ENCODE measurements around the gene GLCCI1.
"Not testable (repeated sequence)": the region's sequence is repeated elsewhere in the genome, so short reads cannot be mapped to it uniquely, and the experiment has no call there.

Gene GLCCI1

DNA sequence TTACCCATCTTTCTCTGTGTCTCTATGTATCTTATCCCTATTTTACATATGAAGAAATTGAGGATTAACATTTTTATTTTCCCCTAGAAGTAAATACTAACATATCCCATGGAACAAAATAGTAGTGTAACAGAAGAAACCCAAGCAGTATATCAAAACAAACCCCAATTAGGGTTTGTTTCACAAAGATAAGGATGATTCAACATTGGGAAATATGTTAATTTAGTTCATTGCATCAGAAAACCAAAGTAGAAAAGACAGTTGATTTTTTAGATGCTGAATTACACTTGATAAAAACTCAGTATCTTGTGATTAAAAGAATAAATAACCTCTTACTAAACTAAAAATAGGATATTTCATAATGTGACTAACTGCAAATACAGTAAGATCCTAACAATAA is 87.8 kb downstream of the GLCCI1 start:
- no peak for DNase-seq

DNA sequence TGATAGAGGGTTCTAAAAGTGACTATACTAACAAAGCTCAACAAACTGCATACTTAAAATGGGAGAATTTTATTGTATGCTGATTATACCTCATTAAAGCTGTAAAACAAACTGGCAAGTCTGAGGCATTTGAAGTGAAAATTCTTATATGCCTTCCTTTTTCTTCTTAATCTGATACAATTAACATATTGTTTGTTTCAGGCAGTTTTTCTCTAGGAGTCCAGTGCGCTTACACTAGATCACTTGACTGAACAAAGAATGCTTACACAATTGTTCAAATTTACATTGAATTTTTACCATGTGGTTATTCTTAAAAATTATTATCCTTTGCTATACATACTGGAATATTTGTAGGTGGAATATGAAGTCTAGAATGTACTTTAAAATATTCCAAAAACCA is 89.0 kb downstream of the GLCCI1 start:
- DNase-seq, result no peak

DNA sequence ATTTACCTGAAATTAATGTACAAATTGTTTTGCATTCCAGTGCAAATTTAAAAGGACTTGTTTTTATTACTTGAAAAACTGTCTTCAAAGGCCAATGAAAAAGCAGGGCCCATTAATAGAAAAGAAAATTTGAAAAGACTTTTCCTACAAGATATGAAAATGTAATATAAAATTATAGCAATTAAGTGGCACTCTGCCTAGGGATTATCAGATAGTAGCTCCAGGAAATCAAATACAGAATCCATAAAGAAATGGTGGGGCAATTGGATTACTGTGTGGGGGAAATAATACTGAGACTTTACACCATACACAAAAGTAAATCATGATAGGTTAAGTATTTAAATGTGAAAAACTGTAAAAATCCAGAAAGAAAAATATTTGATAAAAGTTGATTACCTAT is 89.7 kb downstream of the GLCCI1 start:
- DNase-seq, result no peak

DNA sequence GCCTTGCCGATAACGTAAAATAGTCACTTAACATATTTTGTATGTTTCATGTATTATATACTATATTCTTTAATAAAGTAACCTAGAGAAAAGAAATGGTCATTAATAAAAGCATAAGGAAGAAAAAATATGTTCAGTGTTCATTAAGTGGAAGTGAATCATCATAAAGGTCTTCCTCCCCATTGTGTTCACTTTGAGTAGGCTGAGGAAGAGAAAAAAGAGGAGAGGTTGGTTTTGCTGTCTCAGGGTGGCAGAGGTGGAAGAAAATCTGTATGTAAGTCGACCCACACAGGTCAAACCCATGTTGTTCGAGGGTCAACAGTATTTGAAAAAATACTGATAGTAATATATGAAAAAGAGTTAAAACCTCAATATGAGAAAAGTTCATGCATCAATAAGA is 90.3 kb downstream of the GLCCI1 start:
- no peak for DNase-seq

DNA sequence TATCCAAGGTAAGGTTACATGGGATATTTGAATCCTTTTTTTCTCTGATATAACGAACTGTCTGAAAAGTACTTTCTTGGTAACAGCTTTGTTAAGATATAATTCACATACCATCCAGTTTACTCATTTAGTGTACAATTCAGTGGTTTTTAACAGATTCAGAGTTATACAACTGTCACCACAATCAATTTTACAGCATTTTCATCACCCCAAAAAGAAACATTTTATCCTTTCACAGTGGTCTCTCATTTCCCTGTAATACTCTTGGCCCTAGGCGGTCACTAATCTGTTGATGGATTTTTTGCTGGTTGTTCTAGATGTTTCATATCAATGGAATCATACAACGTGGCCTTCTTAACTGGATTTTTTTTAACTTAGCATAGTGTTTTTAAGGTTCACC is 91.6 kb downstream of the GLCCI1 start:
- DNase-seq, result no peak

DNA sequence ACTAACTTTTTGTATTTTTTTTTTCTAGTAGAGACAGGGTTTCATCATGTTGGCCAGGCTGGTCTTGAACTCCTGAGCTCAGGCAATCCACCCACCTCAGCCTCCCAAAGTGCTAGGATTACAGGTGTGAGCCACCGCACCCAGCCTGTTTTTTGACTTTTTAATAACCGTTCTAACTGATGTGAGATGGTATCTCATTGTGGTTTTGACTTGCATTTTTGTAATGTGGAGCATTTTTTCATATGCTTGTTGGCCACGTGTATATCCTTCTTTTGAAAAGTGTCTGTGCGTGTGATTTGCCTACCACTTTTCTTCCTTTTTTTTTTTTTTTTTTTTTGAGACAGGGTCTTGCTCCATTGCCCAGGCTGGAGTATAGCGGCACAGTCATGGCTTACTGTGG is 94.7 kb downstream of the GLCCI1 start:
- not testable (repeated sequence) for DNase-seq

DNA sequence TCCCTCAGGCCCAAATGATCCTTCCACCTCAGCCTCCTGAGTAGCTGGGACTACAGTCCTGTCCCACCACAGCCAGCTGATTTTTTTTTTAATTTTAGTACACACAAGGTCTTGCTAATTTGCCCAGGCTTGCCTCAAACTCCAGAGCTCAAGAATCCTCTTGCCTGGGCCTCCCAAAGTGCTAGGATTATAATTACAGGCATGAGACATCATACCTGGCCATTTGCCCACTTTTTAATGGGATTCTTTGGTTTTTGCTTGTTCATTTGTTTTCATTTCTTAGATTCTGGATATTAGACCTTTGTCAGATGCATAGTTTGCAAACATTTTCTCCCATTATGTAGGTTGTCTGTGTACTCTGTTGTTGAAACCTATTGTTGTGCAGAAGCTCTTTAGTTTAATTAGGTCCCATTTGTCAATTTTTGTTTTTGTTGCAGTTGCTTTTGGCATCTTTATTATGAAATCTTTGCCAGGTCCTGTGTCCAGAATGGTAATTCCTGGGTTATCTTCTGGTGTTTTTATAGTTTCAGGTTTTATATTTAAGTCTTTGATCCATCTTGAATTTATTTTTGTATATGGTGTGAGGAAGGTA is 95.2 kb downstream of the GLCCI1 start:
- no peak for DNase-seq

DNA sequence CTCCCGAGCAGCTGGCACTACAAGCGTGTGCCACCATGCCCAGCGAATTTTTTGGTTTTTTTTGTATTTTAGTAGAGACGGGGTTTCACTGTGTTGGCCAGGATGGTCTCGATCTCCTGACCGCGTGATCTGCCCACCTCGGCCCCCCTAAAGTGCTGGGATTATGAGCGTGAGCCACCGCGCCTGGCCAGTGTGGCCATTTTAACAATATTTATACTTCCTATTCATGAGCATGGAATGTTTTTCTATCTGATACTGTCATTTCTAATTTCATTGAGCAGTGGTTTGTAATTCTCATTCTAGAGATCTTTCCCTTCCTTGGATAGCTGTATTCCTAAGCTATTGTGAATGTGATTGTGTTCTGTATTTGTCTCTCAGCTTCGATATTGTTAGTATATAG is 96.2 kb downstream of the GLCCI1 start:
- DNase-seq, result no peak

DNA sequence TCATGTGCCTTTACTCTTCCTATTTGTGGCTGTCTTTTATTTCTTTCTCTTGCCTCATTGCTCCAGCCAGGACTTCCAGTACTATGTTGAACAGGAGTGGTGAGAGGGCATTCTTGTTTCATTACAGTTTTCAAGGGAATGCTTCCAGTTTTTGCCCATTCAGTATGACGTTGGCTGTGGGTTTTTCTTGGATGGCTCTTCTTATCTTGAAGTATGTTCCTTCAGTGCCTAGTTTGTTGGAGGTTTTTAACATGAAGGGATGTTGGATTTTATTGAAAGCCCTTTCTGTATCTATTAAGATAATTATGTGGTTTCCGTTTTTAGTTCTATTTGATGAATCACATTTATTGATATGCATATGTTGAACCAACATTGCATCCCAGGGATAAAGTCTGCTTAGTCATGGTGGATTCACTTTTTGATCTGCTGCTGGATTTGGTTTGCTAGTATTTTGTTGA is 96.8 kb downstream of the GLCCI1 start:
- no peak for DNase-seq

DNA sequence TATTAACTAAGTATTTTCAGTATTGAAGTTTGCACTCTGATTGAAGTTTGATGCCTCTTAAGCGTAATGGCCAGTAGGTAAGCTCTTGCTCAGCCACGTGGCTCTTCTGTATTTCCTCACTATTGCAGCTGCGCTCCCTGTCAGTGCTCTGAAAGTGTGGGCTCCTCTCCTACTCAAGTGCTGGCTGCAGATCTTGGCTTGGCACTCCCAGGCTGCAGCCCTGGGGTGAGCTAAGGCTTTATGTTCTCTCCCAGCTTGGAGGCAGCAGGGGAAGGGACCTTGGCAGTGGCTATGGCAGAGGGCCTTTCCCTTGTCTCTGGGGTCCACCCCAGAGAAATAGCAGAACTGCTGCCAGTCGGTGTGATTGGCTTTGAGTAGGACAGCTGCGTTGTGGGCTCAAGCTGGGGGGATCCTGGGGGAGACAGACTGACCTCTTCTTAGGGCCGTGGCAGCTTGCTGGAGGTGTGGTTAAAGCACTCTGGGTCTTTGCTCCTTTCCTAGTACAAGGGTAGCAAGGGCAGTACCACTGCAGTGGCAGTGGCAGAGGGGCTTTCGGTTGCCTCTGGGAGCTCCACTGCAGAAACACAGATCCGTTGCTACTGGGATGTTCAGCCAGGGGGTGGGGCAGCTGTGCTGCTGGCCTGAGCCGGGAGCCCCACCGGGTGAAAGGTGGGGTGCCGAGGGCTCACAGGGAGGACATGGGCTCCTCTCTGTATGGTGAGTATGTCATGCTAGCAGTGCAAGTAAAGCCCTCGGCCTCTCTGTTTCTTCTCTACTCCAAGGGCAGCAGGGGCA is 100.5 kb downstream of the GLCCI1 start:
- DNase-seq, result no peak

DNA sequence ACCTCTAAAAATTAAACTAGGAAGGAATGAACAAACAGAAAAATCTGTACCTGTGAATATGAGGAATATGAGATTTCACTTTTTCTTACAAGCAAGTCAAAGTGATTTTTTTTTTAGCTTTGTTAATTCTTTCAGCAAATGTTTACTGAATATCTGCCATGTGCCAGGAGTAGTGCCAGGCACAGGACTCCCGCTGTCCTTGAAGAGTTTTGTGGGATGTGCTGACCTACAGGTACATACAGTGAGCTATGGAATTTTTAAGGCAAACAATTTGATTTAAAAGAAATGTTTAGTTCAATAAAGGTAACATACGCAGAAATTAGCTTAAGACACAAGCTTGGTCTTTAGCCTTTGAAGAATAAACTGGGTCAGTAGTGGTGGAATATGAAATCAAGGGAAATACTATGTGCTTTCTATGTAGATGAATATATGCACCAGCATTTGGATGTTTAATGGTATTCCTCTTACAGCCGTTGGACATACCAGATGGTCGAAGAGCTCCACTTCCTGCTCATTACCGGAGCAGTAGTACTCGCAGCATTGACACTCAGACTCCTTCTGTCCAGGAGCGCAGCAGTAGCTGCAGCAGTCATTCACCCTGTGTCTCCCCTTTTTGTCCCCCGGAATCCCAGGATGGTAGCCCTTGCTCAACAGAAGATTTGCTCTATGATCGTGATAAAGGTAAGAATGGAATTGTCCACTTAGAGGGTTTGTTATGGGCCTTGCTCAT is 102.0 kb downstream of the GLCCI1 start:
- no peak for DNase-seq

DNA sequence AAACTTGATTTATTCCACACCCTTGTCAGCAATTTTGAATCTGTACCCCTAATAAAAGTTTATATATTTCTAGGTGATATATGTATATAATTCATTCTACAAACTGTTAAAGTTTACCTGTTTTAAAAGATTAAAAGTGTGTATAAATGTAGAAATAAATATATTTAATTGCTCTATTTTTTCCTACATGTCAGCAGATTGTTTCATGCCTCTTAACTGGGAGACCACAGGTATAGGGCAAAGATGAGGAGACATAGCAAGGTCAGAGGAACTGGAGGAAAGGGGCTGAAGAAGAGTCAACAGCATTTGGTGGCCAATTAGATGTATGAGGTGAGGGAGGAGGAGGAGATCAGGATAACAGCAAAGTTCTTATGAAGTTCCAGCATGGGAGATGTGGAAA is 109.8 kb downstream of the GLCCI1 start:
- DNase-seq, result no peak

DNA sequence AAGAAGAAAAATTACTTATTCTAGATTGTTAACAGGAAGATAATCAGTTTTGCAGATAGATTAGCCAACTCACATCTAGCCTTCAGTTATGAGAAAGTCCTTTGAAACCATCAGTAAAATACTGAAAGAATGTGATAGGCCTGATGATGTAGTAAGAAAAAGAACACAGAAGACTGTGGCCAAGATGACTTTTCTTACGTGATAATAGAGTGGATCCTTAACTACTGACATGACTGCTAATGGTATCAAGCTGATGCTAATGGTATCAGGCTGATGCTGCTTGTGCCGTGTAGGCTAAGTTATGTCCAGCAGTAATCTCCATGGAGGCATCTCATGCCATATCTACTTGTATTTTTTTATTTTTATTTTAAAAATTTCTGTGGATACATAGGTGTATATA is 114.2 kb downstream of the GLCCI1 start:
- no peak for DNase-seq

DNA sequence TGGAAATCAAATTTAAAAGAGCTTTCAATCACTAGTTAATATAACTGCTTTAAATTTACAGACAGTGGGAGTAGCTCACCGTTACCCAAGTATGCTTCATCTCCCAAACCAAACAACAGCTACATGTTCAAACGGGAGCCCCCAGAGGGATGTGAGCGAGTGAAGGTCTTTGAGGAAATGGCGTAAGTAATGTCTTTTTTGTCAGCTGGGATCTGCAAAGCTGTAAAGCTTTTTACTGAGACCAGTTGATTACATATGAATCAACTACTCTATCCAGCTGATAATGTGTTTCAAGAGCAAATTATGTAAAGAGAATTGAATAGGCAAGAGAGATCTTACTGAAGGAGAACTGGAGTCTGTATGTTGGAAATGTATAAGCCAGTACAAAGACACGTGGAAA is 116.2 kb downstream of the GLCCI1 start:
- DNase-seq, result no peak

DNA sequence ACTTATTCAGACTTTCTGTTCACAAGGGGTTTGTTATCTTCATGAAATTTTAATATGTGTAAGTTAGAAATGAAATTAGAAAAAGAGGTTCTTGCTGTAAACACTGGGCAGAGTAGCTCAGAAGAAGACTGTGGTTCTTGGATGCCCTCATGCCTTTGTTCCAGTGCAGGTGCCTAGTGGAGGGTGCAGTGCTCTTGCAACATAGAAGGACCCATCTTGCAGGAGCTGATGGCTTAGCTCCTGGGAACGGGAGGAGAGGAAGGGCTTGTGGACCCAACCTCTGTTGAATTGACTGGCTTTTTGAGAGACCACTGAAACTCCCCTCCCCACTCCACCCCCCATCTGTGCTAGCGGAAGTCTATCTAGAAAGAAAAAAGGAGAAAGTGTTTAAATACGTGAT is 116.8 kb downstream of the GLCCI1 start:
- DNase-seq, result no peak

DNA sequence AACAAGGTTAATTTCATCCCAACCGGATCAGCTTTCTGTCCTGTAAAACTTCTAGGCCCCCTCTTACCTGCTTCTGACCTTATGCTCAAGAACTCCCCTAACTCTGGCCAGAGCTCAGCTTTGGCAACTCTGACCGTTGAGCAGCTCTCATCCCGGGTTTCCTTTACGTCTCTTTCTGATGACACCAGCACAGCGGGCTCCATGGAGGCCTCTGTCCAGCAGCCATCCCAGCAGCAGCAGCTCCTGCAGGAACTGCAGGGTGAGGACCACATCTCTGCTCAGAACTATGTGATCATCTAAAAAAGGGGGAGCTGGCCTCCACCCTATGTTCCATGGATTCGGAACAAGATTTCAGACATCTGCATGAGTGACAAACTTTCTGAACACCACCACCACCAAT is 117.6 kb downstream of the GLCCI1 start:
- no peak for DNase-seq

DNA sequence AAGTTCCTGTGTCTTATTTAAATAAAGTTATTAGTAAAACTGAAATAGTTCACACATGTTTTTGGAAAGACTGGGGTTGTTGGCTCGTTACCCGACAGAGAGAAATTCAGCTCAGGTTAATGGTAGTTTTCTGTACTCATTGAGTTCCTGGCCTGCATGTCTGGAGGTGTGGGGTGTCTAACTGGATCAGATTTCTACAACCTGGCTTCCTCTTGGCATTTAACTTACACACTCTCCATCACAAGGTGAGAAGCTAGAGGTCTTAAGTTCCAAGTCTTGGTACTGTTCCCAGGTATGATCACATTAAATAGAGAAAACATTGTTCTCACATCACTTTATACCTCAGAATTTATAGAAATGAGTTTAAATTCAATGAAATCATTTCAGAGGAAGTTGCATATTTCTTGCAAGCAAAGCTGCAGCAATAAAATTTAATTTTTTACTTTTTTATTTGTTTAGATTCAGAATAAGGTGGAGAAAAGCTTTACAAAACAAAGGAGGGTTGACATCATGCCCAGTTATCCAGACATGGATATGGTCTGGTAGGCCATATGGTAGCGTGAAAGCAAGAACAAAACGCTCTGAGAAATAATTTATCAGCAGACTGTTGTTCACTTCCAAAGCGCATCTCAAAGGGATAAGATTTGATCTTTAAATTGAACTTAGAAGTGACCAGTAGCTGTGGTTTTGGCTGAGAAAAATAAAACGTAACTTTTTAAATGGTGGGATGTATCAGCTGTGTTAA is 120.6 kb downstream of the GLCCI1 start:
- DNase-seq, result no peak

DNA sequence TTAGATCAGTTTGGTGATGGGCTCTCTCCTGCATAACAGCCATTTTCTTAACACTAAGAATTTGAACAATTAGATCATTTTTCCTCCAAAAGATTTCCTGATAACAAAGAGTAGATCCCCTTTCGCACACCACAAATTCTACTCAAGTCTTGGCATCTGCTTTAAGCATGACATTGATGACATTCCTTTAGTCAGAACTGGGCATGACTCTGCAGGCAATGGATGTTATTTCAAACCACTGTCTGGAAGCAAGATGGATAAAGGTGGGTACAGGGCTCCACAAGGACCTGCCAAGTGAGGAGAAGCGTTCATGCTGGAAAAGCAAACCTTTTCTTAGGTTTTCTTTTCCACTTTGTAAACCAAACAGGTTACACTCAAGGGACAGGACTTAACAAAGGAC is 123.5 kb downstream of the GLCCI1 start:
- DNase-seq, result no peak

DNA sequence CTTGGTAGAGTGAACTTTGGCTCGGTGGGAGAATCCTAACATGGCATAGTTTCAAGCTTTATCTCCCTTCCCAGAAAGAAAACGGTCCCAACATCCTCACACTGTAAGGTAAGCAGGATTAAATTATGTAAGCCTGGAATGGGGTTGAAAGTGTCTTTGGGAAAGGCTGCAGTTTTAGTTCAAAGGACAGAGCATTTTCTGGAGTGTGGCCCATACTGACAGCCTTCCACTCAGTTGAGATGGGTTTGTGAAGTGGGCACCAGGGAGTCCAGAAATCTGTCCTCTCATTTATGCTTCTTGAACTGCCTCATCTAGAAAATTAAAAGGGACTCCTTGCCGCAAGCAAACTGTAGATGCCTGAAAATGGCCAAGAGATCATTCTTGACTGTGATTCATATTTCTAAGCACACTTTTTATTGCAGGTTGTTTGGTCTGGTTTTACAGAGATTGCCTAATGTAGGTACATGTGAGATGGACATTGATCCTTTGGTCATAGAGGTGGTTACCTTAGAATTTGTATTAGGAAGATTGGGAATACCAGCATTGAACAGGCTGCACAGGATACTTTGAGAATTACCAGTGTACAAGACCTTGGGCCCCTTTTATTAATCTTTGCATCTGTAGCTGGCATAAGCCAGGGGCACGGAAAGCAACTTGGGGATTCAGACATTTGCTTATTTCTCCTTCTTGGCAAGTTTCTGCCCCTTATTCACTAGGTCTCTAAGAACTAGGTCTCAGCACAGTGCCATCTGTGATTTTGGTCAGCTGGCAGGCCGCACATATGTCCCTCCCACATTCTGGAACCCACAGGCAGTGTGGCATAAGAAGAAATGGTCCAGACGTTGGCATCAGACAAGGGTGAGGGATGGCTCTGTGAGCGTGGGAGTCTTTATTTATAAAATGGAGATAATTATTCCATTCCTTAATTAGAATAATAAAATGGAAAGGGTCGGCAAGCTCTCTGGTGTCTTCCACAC is 125.9 kb downstream of the GLCCI1 start:
- DNase-seq, result no peak

DNA sequence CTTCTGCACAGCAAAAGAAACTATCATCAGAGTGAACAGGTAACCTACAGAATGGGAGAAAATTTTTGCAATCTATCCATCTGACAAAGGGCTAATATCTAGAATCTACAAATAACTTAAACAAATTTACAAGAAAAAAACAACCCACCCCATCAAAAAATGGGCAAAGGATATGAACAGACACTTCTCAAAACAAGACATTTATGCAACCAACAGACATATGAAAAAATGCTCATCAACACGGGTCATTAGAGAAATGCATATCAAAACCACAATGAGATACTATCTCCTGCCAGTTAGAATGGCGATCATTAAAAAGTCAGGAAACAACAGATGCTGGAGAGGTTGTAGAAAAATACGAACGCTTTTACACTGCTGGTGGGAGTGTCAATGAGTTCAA is 132.7 kb downstream of the GLCCI1 start:
- not testable (repeated sequence) for DNase-seq

DNA sequence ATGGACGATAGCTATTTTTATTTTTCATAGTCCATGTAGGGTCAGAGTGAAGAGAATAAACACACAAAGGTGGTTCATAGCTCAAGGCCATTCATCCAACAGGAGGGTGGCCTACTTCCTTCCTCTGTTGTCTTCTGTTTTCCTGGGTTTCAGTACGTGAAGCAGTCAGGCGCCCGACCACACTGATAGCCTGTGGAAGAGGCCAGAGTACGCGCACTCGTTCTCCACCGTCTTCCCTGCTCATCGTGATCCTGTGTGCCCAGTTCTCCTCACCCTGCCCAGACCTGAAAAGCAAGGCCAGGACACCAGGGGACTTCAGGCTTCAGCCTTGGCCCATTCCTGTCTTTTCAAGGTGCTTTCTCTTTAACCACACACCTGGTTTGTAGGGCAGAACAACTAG is 134.7 kb downstream of the GLCCI1 start:
- no peak for DNase-seq

DNA sequence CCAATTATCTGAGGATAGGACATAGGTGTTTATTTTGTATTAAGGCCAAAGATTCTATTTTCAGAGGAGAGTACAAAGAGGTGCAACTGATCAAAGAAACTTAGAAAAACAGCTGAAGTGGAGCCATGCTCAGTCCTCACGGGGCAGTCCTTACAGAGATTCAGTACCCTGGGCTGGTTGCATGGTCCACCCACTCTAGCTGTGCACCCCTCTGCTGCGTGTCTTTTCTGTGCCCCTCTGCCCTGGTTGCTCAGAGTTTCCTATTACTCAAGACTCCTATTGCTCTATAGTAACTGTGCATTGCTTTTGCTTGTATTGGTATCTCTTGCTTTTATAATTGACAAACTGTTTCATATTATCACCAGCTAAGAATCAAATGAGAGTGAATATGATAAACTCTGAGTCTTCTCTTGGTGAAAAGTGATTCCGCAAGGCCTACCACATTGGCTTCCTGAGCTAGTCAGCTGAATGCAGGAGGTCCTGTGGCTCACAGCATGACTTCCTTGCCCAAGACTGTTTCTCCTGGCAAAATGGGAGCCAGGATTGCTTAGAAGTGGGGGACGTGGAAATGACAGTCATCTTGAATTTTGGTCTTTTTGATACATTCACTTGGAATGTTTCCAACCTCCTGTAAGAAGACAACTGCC is 137.0 kb downstream of the GLCCI1 start:
- no peak for DNase-seq
